K562 (cell line): ENCODE data around the gene AKAP6. TPM values are rescaled to one million over a fixed set of nuclear protein-coding genes. Genes with fewer than 3 reads are reported as not detected.

Experiments used
- ATAC-seq: fragments of 200-7000 bp; cut with Tn5 transposase; 3 replicates; pipeline ENCODE4 v1.9.1; 2020; ENCODE audit warnings: moderate library complexity
- BruUV-seq: library from RNA; stranded (reverse); fragments of 400-500 nt; replicated peaks from 2 replicates; lab custom pipeline; 2021; lab: Mats Ljungman, UMichigan
- CTCF ChIA-PET: fragments of 300-600 bp; formaldehyde crosslinking; extraction: SDS; loops from one replicate; lab custom pipeline; 2021; ENCODE audit warnings: low intra/inter-chr PET ratio; lab: Yijun Ruan, JAX
- POLR2A ChIA-PET: fragments of 300-600, 350-650 bp; sonication (Branson Sonifier 250); formaldehyde crosslinking; extraction: SDS; loops from one replicate; lab custom pipeline; 2021; ENCODE audit warnings: antibody characterized with exemption, inconsistent platforms; lab: Yijun Ruan, JAX
- DNase-seq, 4 experiments: peaks; one replicate each; pipeline versions ENCODE4 v3.0.0 to v3.0.0-alpha.2; 2011 to 2018; ENCODE audit warnings: low spot score in 3 of 4, mixed read lengths in 3 of 4; ENCODE audit errors: extremely low read depth in 1 of 4
- FAIRE-seq: peaks from 2 replicates; lab custom pipeline; 2011; peaks lifted over from hg19 to GRCh38; lab: Jason Lieb, UNC
- H2AFZ ChIP-seq: 2 replicates; pipeline ENCODE4 v1.6.0; 2011; ENCODE audit warnings: low read depth, low read length, control low read depth, inconsistent platforms
- H3K27ac ChIP-seq: fragments of 200-600 bp; 3 replicates; pipeline ENCODE4 v1.8.0; 2011; ENCODE audit warnings: low read depth, mild to moderate bottlenecking, control low read depth, inconsistent platforms, low read length, moderate library complexity, mixed read lengths; ENCODE audit errors: extremely low read depth
- H3K27me3 ChIP-seq, 2 experiments: fragments of 300-600 bp in 1 of 2; 2 replicates in 1 of 2; 3 replicates in 1 of 2; pipeline versions ENCODE4 v1.6.0 to v1.8.0; 2011; ENCODE audit warnings: inconsistent platforms in 2 of 2, low read length in 2 of 2, mild to moderate bottlenecking in 1 of 2, mixed read lengths in 1 of 2, moderate library complexity in 1 of 2; ENCODE audit not compliant: control insufficient read depth in 2 of 2, insufficient read depth in 2 of 2
- H3K36me3 ChIP-seq: fragments of 300-600 bp; 3 replicates; pipeline ENCODE4 v1.8.0; 2011; ENCODE audit warnings: mild to moderate bottlenecking, low read length, inconsistent platforms; ENCODE audit not compliant: control insufficient read depth, insufficient read depth
- H3K4me1 ChIP-seq, 2 experiments: fragments of 200-600 bp in 1 of 2; replicated peaks in 1 of 2; 2 replicates in 1 of 2; 3 replicates in 1 of 2; pipeline versions ENCODE4 v1.5.1 to v1.8.0; 2011; ENCODE audit warnings: inconsistent platforms in 2 of 2, low read length in 2 of 2, mild to moderate bottlenecking in 1 of 2, mixed read lengths in 1 of 2, moderate library complexity in 1 of 2; ENCODE audit not compliant: control insufficient read depth in 2 of 2, insufficient read depth in 2 of 2
- H3K4me2 ChIP-seq: 2 replicates; pipeline ENCODE4 v1.6.1; 2011; ENCODE audit warnings: low read length, control low read depth, inconsistent platforms, mixed read lengths; ENCODE audit not compliant: insufficient read depth
- H3K4me3 ChIP-seq: fragments of 200-600 bp; sonication (generic), shearing (Covaris generic); 2 replicates; pipeline ENCODE4 v1.5.1; 2016; ENCODE audit warnings: control low read depth, inconsistent platforms
- H3K79me2 ChIP-seq: fragments of 200-600 bp; 3 replicates; pipeline ENCODE4 v1.8.0; 2011; ENCODE audit warnings: low read length, inconsistent platforms; ENCODE audit not compliant: control insufficient read depth, insufficient read depth
- H3K9ac ChIP-seq, 2 experiments: 2 replicates each; pipeline versions ENCODE4 v1.6.0 to v1.6.1; 2011; ENCODE audit warnings: low read depth in 2 of 2, low read length in 2 of 2, control low read depth in 1 of 2, inconsistent platforms in 1 of 2, mild to moderate bottlenecking in 1 of 2, mixed read lengths in 1 of 2; ENCODE audit not compliant: insufficient read depth in 1 of 2
- H3K9me1 ChIP-seq: one replicate; pipeline ENCODE4 v1.6.0; 2011; ENCODE audit warnings: inconsistent platforms, mild to moderate bottlenecking, low read length, moderate library complexity; ENCODE audit not compliant: control insufficient read depth, insufficient read depth
- H3K9me3 ChIP-seq: replicated peaks from 2 replicates; pipeline ENCODE4 v1.5.1; 2011; ENCODE audit warnings: low read depth, low read length, inconsistent platforms; ENCODE audit not compliant: control insufficient read depth, insufficient read depth
- H4K20me1 ChIP-seq: replicated peaks from 2 replicates; pipeline ENCODE4 v1.6.1; 2011; ENCODE audit warnings: low read length, inconsistent platforms, mixed read lengths; ENCODE audit not compliant: control insufficient read depth, insufficient read depth
- AFF1 ChIP-seq, 2 experiments: fragments of 450-650 bp; IDR thresholded peaks; 2 replicates each; pipeline ENCODE4 v1.6.1; 2018; ENCODE audit warnings: mild to moderate bottlenecking in 2 of 2, low read depth in 1 of 2; ENCODE audit not compliant: partially characterized antibody in 2 of 2
- HIVEP1 ChIP-seq: fragments of 250-450 bp; sonication (Bioruptor Pico); IDR thresholded peaks from 2 replicates; pipeline ENCODE4 v1.4.0; 2020; ENCODE audit warnings: mild to moderate bottlenecking
- STAT5B ChIP-seq: fragments of 250-450 bp; sonication (Bioruptor Pico); IDR thresholded peaks from 2 replicates; pipeline ENCODE4 v1.8.0; 2021; ENCODE audit warnings: mild to moderate bottlenecking, inconsistent platforms
- TEAD1 ChIP-seq, 2 experiments: fragments of 450-650 bp in 1 of 2; sonication (generic) in 1 of 2; formaldehyde crosslinking; IDR thresholded peaks; 2 replicates each; pipeline versions ENCODE4 v1.4.0 to v1.8.0; 2020 to 2022; ENCODE audit warnings: mild to moderate bottlenecking in 2 of 2, missing genetic modification reagents in 1 of 2
- ZNF133 ChIP-seq: fragments of 250-450 bp; sonication (Bioruptor Pico); IDR thresholded peaks from 2 replicates; pipeline ENCODE4 v1.4.0; 2020; ENCODE audit warnings: mild to moderate bottlenecking
- WGBS: fragments of 100-300 bp; shearing (Covaris generic); methylation state at CpG from one replicate; pipeline ENCODE4 v1.1.6; 2016; ENCODE audit warnings: low coverage, mixed read lengths; ENCODE audit not compliant: insufficient coverage; ENCODE audit errors: missing lambda C conversion rate; 5-methylcytosine and 5-hydroxymethylcytosine counted together
- in situ Hi-C: fragments of 300-500 bp; cut with MboI; formaldehyde crosslinking; loops from 4 replicates; pipeline ENCODE4 v1.15.0; 2018; ENCODE audit warnings: inconsistent platforms, mixed read lengths
- intact Hi-C: fragments of 100-400 bp; cut with micrococcal nuclease; formaldehyde crosslinking; loops from 2 replicates; pipeline ENCODE4 v1.14.2; 2022
- polyA plus RNA-seq, 8 experiments: library from polyadenylated mRNA; depleted of rRNA in 4 of 8; stranded (reverse) in 5 of 8; unstranded in 3 of 8; fragments of >200 nt; fragmentation: Nextera tagmentation in 2 of 8; fragmentation: Illumina TruSeq in 1 of 8; extraction: Ambion mirVana in 2 of 8; extraction: Trizol in 1 of 8; gene quantifications; 2 replicates each; pipeline versions ENCODE4 v1.2.1 to v1.2.3, GENCODE V29; 2011 to 2014; ENCODE audit warnings: inconsistent platforms in 1 of 8, missing spikeins in 1 of 8
- total RNA-seq, 7 experiments: library from RNA; depleted of rRNA in 6 of 7; stranded (reverse); fragments of >200 nt in 6 of 7; fragmentation: Illumina TruSeq in 2 of 7; extraction: Trizol in 2 of 7; gene quantifications; 2 replicates each; pipeline versions ENCODE4 v1.2.1 to v1.2.3, GENCODE V29; 2011 to 2021; ENCODE audit warnings: low replicate concordance in 1 of 7

AKAP6 gene
- total and polyA plus RNA-seq, 9 of the 15 experiments (the other 6 are each of a cell fraction or from before 2014, with no cell fraction given): 0.03 to 1.7 (median 0.48) TPM

DNA sequence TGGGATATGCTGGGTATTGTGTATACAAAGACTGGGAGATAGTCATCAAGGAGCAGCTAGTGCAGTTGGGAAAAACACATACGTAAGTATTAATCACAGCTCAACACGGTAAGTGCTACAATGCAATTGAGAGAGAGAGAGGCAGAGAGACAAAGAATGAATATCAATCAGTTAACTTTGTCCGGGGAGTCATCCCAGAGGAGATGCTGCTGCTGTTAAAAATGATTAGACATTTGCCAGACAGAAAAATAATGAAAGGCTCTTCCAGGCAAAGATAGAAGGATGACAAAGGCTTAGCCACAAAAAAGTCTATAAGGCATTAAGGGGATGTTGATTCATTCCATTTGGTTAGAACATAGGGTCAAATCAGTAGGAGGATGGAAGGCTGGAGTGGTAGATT, 45.1 kb downstream of the AKAP6 start:
- H3K9me1 ChIP-seq: no peaks in the 10 kb centered on the region
- no peak for DNase-seq
- in situ Hi-C loops: no loop called here
- H3K27me3 ChIP-seq: no peaks in the 10 kb centered on the region
- no peaks in the 10 kb centered on the region for H3K79me2 ChIP-seq
- TF ChIP-seq HIVEP1 (CRISPR knock-in tag): no peak
- TF ChIP-seq STAT5B (CRISPR knock-in tag): no peak
- TF ChIP-seq TEAD1 (CRISPR knock-in tag; IDR thresholded peaks at IDR 0.05): no peak
- no peak for TF ChIP-seq AFF1 (IDR thresholded peaks at IDR 0.05; ENCODE audit: low read depth in 1 of 2, partially characterized antibody in 2 of 2)
- no peak for TF ChIP-seq ZNF133 (CRISPR knock-in tag)
- H3K9me3 ChIP-seq: no peaks in the 10 kb centered on the region
- no peak overlapping the region for H3K9ac ChIP-seq
- intact Hi-C loops: no loop called here
- no peak for FAIRE-seq
- peak overlapping the region; percentile 66; the same call in 1 of the 2 replicates for H2AFZ ChIP-seq
- H3K36me3 ChIP-seq: no peaks in the 10 kb centered on the region
- H4K20me1 ChIP-seq: no peaks in the 10 kb centered on the region
- ChIA-PET POLR2A (no interaction called here), CTCF (no interaction called here)
- H3K4me3 ChIP-seq: no peak overlapping the region
- ATAC-seq: no peak
- BruUV-seq: no TSS peak
- no peak overlapping the region for H3K27ac ChIP-seq
- 34% methylated on average over 3 of the region's 3 CpGs for WGBS
- H3K4me2 ChIP-seq: no peak overlapping the region; the same call in 1 of the 2 replicates
- H3K4me1 ChIP-seq: peaks cover 0 to 10% of the 10 kb centered on the region in 2 experiments; a peak in 3 of 5 replicates
